Mucosa of rectum (tissue), 2 donors: Measurements from ENCODE around the gene MPP1.

ENCODE experiments used
- H3K27ac ChIP-seq, 2 donors: one replicate each; pipeline ENCODE4 v1.7.0; 2013; ENCODE audit warnings: inconsistent platforms in 2 of 2, low read depth in 2 of 2, low read length in 2 of 2
- H3K27me3 ChIP-seq, 2 donors: one replicate each; pipeline ENCODE4 v1.7.0; 2013; ENCODE audit warnings: low read length in 2 of 2; ENCODE audit not compliant: control insufficient read depth in 2 of 2, insufficient read depth in 2 of 2
- H3K36me3 ChIP-seq, 2 donors: one replicate each; pipeline ENCODE4 v1.7.0; 2013; ENCODE audit warnings: low read length in 2 of 2; ENCODE audit not compliant: control insufficient read depth in 2 of 2, insufficient read depth in 2 of 2
- H3K4me1 ChIP-seq, 2 donors: one replicate each; pipeline ENCODE4 v1.7.0; 2013; ENCODE audit warnings: low read length in 2 of 2, mild to moderate bottlenecking in 1 of 2; ENCODE audit not compliant: control insufficient read depth in 2 of 2, insufficient read depth in 2 of 2
- H3K4me3 ChIP-seq, 2 donors: one replicate each; pipeline ENCODE4 v1.7.0; 2013; ENCODE audit warnings: low read length in 2 of 2
- H3K9ac ChIP-seq, 2 donors: one replicate each; pipeline ENCODE4 v1.7.0; 2013; ENCODE audit warnings: low read length in 2 of 2, low read depth in 1 of 2, mild to moderate bottlenecking in 1 of 2
- H3K9me3 ChIP-seq, 2 donors: one replicate each; pipeline ENCODE4 v1.7.0; 2013; ENCODE audit warnings: low read length in 2 of 2; ENCODE audit not compliant: control insufficient read depth in 2 of 2
- donor health status: healthy.
- donor health status: Normal muscosa, but diverticular disease.

The MPP1 gene

GRCh38 chrX:154749856-154750255 is 55.4 kb downstream of the MPP1 start:
- Histone ChIP-seq H3K27ac (peak overlapping the region; percentile 48 to 79), H3K9ac (peak overlapping the region; percentile 1 to 41), H3K4me1 (no peaks in the 10 kb centered on the region), H3K4me3 (peak overlapping the region; percentile 44 to 66), H3K27me3 (peaks cover 7 to 23% of the 10 kb centered on the region in 2 donors), H3K36me3 (no peaks in the 10 kb centered on the region), H3K9me3 (no peaks in the 10 kb centered on the region)

GRCh38 chrX:154748712-154749339 is 56.5 kb downstream of the MPP1 start:
- Histone ChIP-seq H3K4me3 (peak overlapping the region in 1 of 2 donors; percentile 26), H3K9ac (no peak overlapping the region), H3K36me3 (no peaks in the 10 kb centered on the region), H3K9me3 (no peaks in the 10 kb centered on the region), H3K27me3 (peaks cover 7 to 23% of the 10 kb centered on the region in 2 donors), H3K27ac (no peak overlapping the region), H3K4me1 (no peaks in the 10 kb centered on the region)

GRCh38 chrX:154742613-154743012 is 62.7 kb downstream of the MPP1 start:
- no peaks in the 10 kb centered on the region for H3K4me1 ChIP-seq
- H3K9me3 ChIP-seq: no peaks in the 10 kb centered on the region
- peaks cover 0 to 2% of the 10 kb centered on the region in 2 donors for H3K27me3 ChIP-seq
- H3K9ac ChIP-seq: no peak overlapping the region
- H3K4me3 ChIP-seq: no peak overlapping the region
- H3K27ac ChIP-seq: no peak overlapping the region
- no peaks in the 10 kb centered on the region for H3K36me3 ChIP-seq

GRCh38 chrX:154739952-154740465 is 65.3 kb downstream of the MPP1 start:
- no peak overlapping the region for H3K27ac ChIP-seq
- H3K9me3 ChIP-seq: no peaks in the 10 kb centered on the region
- H3K9ac ChIP-seq: no peak overlapping the region
- H3K4me1 ChIP-seq: peaks cover 0 to 4% of the 10 kb centered on the region in 2 donors
- no peaks in the 10 kb centered on the region for H3K27me3 ChIP-seq
- H3K4me3 ChIP-seq: no peak overlapping the region
- H3K36me3 ChIP-seq: no peaks in the 10 kb centered on the region

- Histone ChIP-seq H3K9ac (no peak overlapping the region), H3K9me3 (no peaks in the 10 kb centered on the region), H3K36me3 (no peaks in the 10 kb centered on the region), H3K4me1 (peaks cover 0 to 10% of the 10 kb centered on the region in 2 donors), H3K27ac (peak overlapping the region in 1 of 2 donors; percentile 19), H3K27me3 (peaks cover 0 to 2% of the 10 kb centered on the region in 2 donors), H3K4me3 (no peak overlapping the region)
Measured at GRCh38 chrX:154738011-154738738, 67.1 kb downstream of the MPP1 start.

- Histone ChIP-seq H3K27me3 (peaks cover 0 to 2% of the 10 kb centered on the region in 2 donors), H3K27ac (peak overlapping the region in 1 of 2 donors; percentile 12), H3K9ac (no peak overlapping the region), H3K9me3 (no peaks in the 10 kb centered on the region), H3K4me3 (no peak overlapping the region), H3K36me3 (no peaks in the 10 kb centered on the region), H3K4me1 (peaks cover 0 to 10% of the 10 kb centered on the region in 2 donors)
Measured at GRCh38 chrX:154737136-154737535, 68.1 kb downstream of the MPP1 start.

GRCh38 chrX:154735695-154736393 is 69.4 kb downstream of the MPP1 start:
- Histone ChIP-seq H3K4me1 (peaks cover 0 to 10% of the 10 kb centered on the region in 2 donors), H3K9ac (no peak overlapping the region), H3K36me3 (no peaks in the 10 kb centered on the region), H3K27me3 (peaks cover 0 to 2% of the 10 kb centered on the region in 2 donors), H3K27ac (peak overlapping the region; percentile 54 to 72), H3K9me3 (no peaks in the 10 kb centered on the region), H3K4me3 (no peak overlapping the region)

- H3K9ac ChIP-seq: no peak overlapping the region
- peak overlapping the region; percentile 62 to 72 for H3K27ac ChIP-seq
- peaks cover 0 to 2% of the 10 kb centered on the region in 2 donors for H3K27me3 ChIP-seq
- no peaks in the 10 kb centered on the region for H3K36me3 ChIP-seq
- H3K9me3 ChIP-seq: no peaks in the 10 kb centered on the region
- peak overlapping the region in 1 of 2 donors; percentile 17 for H3K4me3 ChIP-seq
- peaks cover 5 to 17% of the 10 kb centered on the region in 2 donors for H3K4me1 ChIP-seq
Measured at GRCh38 chrX:154734061-154734781, 71.1 kb downstream of the MPP1 start.

GRCh38 chrX:154733066-154733425 is 72.2 kb downstream of the MPP1 start:
- Histone ChIP-seq H3K36me3 (no peaks in the 10 kb centered on the region), H3K4me1 (peaks cover 5 to 17% of the 10 kb centered on the region in 2 donors), H3K4me3 (no peak overlapping the region), H3K9ac (no peak overlapping the region), H3K27ac (peak overlapping the region; percentile 26 to 33), H3K9me3 (no peaks in the 10 kb centered on the region), H3K27me3 (peaks cover 0 to 2% of the 10 kb centered on the region in 2 donors)
